K562 (cell line): ENCODE data around the gene LBH. TPM values are rescaled to one million over a fixed set of nuclear protein-coding genes. Genes with fewer than 3 reads are reported as not detected.

Experiments used
- ATAC-seq: fragments of 200-7000 bp; cut with Tn5 transposase; 3 replicates; pipeline ENCODE4 v1.9.1; 2020; ENCODE audit warnings: moderate library complexity
- BruUV-seq: library from RNA; stranded (reverse); fragments of 400-500 nt; replicated peaks from 2 replicates; lab custom pipeline; 2021; lab: Mats Ljungman, UMichigan
- CTCF ChIA-PET: fragments of 300-600 bp; formaldehyde crosslinking; extraction: SDS; loops from one replicate; lab custom pipeline; 2021; ENCODE audit warnings: low intra/inter-chr PET ratio; lab: Yijun Ruan, JAX
- POLR2A ChIA-PET: fragments of 300-600, 350-650 bp; sonication (Branson Sonifier 250); formaldehyde crosslinking; extraction: SDS; loops from one replicate; lab custom pipeline; 2021; ENCODE audit warnings: antibody characterized with exemption, inconsistent platforms; lab: Yijun Ruan, JAX
- DNase-seq, 4 experiments: peaks; one replicate each; pipeline versions ENCODE4 v3.0.0 to v3.0.0-alpha.2; 2011 to 2018; ENCODE audit warnings: low spot score in 3 of 4, mixed read lengths in 3 of 4; ENCODE audit errors: extremely low read depth in 1 of 4
- FAIRE-seq: peaks from 2 replicates; lab custom pipeline; 2011; peaks lifted over from hg19 to GRCh38; lab: Jason Lieb, UNC
- H2AFZ ChIP-seq: 2 replicates; pipeline ENCODE4 v1.6.0; 2011; ENCODE audit warnings: low read depth, low read length, control low read depth, inconsistent platforms
- H3K27ac ChIP-seq: fragments of 200-600 bp; 3 replicates; pipeline ENCODE4 v1.8.0; 2011; ENCODE audit warnings: low read depth, mild to moderate bottlenecking, control low read depth, inconsistent platforms, low read length, moderate library complexity, mixed read lengths; ENCODE audit errors: extremely low read depth
- H3K27me3 ChIP-seq, 2 experiments: fragments of 300-600 bp in 1 of 2; 2 replicates in 1 of 2; 3 replicates in 1 of 2; pipeline versions ENCODE4 v1.6.0 to v1.8.0; 2011; ENCODE audit warnings: inconsistent platforms in 2 of 2, low read length in 2 of 2, mild to moderate bottlenecking in 1 of 2, mixed read lengths in 1 of 2, moderate library complexity in 1 of 2; ENCODE audit not compliant: control insufficient read depth in 2 of 2, insufficient read depth in 2 of 2
- H3K36me3 ChIP-seq: fragments of 300-600 bp; 3 replicates; pipeline ENCODE4 v1.8.0; 2011; ENCODE audit warnings: mild to moderate bottlenecking, low read length, inconsistent platforms; ENCODE audit not compliant: control insufficient read depth, insufficient read depth
- H3K4me1 ChIP-seq, 2 experiments: fragments of 200-600 bp in 1 of 2; replicated peaks in 1 of 2; 2 replicates in 1 of 2; 3 replicates in 1 of 2; pipeline versions ENCODE4 v1.5.1 to v1.8.0; 2011; ENCODE audit warnings: inconsistent platforms in 2 of 2, low read length in 2 of 2, mild to moderate bottlenecking in 1 of 2, mixed read lengths in 1 of 2, moderate library complexity in 1 of 2; ENCODE audit not compliant: control insufficient read depth in 2 of 2, insufficient read depth in 2 of 2
- H3K4me2 ChIP-seq: 2 replicates; pipeline ENCODE4 v1.6.1; 2011; ENCODE audit warnings: low read length, control low read depth, inconsistent platforms, mixed read lengths; ENCODE audit not compliant: insufficient read depth
- H3K4me3 ChIP-seq: fragments of 200-600 bp; sonication (generic), shearing (Covaris generic); 2 replicates; pipeline ENCODE4 v1.5.1; 2016; ENCODE audit warnings: control low read depth, inconsistent platforms
- H3K79me2 ChIP-seq: fragments of 200-600 bp; 3 replicates; pipeline ENCODE4 v1.8.0; 2011; ENCODE audit warnings: low read length, inconsistent platforms; ENCODE audit not compliant: control insufficient read depth, insufficient read depth
- H3K9ac ChIP-seq, 2 experiments: 2 replicates each; pipeline versions ENCODE4 v1.6.0 to v1.6.1; 2011; ENCODE audit warnings: low read depth in 2 of 2, low read length in 2 of 2, control low read depth in 1 of 2, inconsistent platforms in 1 of 2, mild to moderate bottlenecking in 1 of 2, mixed read lengths in 1 of 2; ENCODE audit not compliant: insufficient read depth in 1 of 2
- H3K9me1 ChIP-seq: one replicate; pipeline ENCODE4 v1.6.0; 2011; ENCODE audit warnings: inconsistent platforms, mild to moderate bottlenecking, low read length, moderate library complexity; ENCODE audit not compliant: control insufficient read depth, insufficient read depth
- H3K9me3 ChIP-seq: replicated peaks from 2 replicates; pipeline ENCODE4 v1.5.1; 2011; ENCODE audit warnings: low read depth, low read length, inconsistent platforms; ENCODE audit not compliant: control insufficient read depth, insufficient read depth
- H4K20me1 ChIP-seq: replicated peaks from 2 replicates; pipeline ENCODE4 v1.6.1; 2011; ENCODE audit warnings: low read length, inconsistent platforms, mixed read lengths; ENCODE audit not compliant: control insufficient read depth, insufficient read depth
- BRD4 ChIP-seq: fragments of 200-600 bp; sonication (generic); IDR thresholded peaks from 2 replicates; pipeline ENCODE4 v1.6.1; 2017; ENCODE audit warnings: inconsistent platforms
- E2F8 ChIP-seq: fragments of 450-650 bp; IDR thresholded peaks from 2 replicates; pipeline ENCODE4 v1.7.1; 2018; ENCODE audit warnings: mild to moderate bottlenecking, low read depth; ENCODE audit not compliant: partially characterized antibody
- TFE3 ChIP-seq: fragments of 450-650 bp; formaldehyde crosslinking; IDR thresholded peaks from 2 replicates; pipeline ENCODE4 v1.4.0; 2020; ENCODE audit warnings: mild to moderate bottlenecking, mixed read lengths
- ZFPM2 ChIP-seq: fragments of 250-450 bp; sonication (Bioruptor Pico); IDR thresholded peaks from 2 replicates; pipeline ENCODE4 v1.5.1; 2022; ENCODE audit warnings: mild to moderate bottlenecking
- ZNF561 ChIP-seq: fragments of 450-650 bp; formaldehyde crosslinking; conservative IDR thresholded peaks from 2 replicates; pipeline ENCODE4 v1.4.0; 2020; ENCODE audit warnings: mild to moderate bottlenecking, moderate library complexity
- WGBS: fragments of 100-300 bp; shearing (Covaris generic); methylation state at CpG from one replicate; pipeline ENCODE4 v1.1.6; 2016; ENCODE audit warnings: low coverage, mixed read lengths; ENCODE audit not compliant: insufficient coverage; ENCODE audit errors: missing lambda C conversion rate; 5-methylcytosine and 5-hydroxymethylcytosine counted together
- in situ Hi-C: fragments of 300-500 bp; cut with MboI; formaldehyde crosslinking; loops from 4 replicates; pipeline ENCODE4 v1.15.0; 2018; ENCODE audit warnings: inconsistent platforms, mixed read lengths
- intact Hi-C: fragments of 100-400 bp; cut with micrococcal nuclease; formaldehyde crosslinking; loops from 2 replicates; pipeline ENCODE4 v1.14.2; 2022
- polyA plus RNA-seq, 8 experiments: library from polyadenylated mRNA; depleted of rRNA in 4 of 8; stranded (reverse) in 5 of 8; unstranded in 3 of 8; fragments of >200 nt; fragmentation: Nextera tagmentation in 2 of 8; fragmentation: Illumina TruSeq in 1 of 8; extraction: Ambion mirVana in 2 of 8; extraction: Trizol in 1 of 8; gene quantifications; 2 replicates each; pipeline versions ENCODE4 v1.2.1 to v1.2.3, GENCODE V29; 2011 to 2014; ENCODE audit warnings: inconsistent platforms in 1 of 8, missing spikeins in 1 of 8
- total RNA-seq, 7 experiments: library from RNA; depleted of rRNA in 6 of 7; stranded (reverse); fragments of >200 nt in 6 of 7; fragmentation: Illumina TruSeq in 2 of 7; extraction: Trizol in 2 of 7; gene quantifications; 2 replicates each; pipeline versions ENCODE4 v1.2.1 to v1.2.3, GENCODE V29; 2011 to 2021; ENCODE audit warnings: low replicate concordance in 1 of 7
- TF ChIP-seq, protein P1 (sequence below): fragments of 250-450 bp; sonication (Bioruptor Pico); IDR thresholded peaks from 2 replicates; pipeline ENCODE4 v1.8.0; 2021; ENCODE audit warnings: moderate library complexity, mild to moderate bottlenecking, inconsistent platforms
- TF ChIP-seq, protein P2 (sequence below), 2 experiments: fragments of 450-650 bp; formaldehyde crosslinking in 1 of 2; IDR thresholded peaks; 2 replicates each; pipeline versions ENCODE4 v1.4.0 to v1.6.1; 2014 to 2020; ENCODE audit warnings: mild to moderate bottlenecking in 2 of 2, borderline replicate concordance in 1 of 2, low read depth in 1 of 2

The LBH gene
- total and polyA plus RNA-seq, 9 of the 15 experiments (the other 6 are each of a cell fraction or from before 2014, with no cell fraction given), result 3.1 to 13.4 (median 7.4) TPM

DNA sequence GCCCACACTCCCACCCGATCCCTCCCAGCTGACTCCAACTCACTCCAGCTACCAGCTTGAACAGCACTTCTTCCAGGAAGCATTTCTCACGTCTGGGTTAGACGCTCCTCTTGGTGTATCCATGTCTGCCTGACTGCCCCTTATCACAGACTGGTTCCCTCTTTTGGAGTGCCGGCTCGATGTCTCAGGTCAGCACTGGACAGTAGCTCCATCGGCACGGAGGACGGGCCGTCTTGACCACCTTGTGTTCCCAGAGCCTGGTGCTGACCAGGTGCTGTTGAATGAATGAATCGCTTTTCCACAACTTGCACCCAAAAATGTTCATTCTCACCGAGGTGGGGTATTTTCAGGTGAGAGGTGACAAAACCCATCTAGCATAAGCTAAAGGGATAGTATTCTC lies 71.8 kb downstream of the LBH start:
- Histone ChIP-seq H3K9ac (no peak overlapping the region), H3K4me1 (peaks cover 0 to 6% of the 10 kb centered on the region in 2 experiments; a peak in 3 of 5 replicates), H3K36me3 (no peaks in the 10 kb centered on the region), H3K27me3 (no peaks in the 10 kb centered on the region; a peak in 1 of 5 replicates), H3K9me1 (peaks cover 2% of the 10 kb centered on the region), H3K4me3 (no peak overlapping the region), H3K4me2 (no peak overlapping the region), H4K20me1 (no peaks in the 10 kb centered on the region), H2AFZ (no peak overlapping the region), H3K9me3 (no peaks in the 10 kb centered on the region), H3K79me2 (no peaks in the 10 kb centered on the region), H3K27ac (no peak overlapping the region)
- WGBS, result 38% methylated on average over 11 of the region's 11 CpGs
- in situ Hi-C loops (no loop called here), intact Hi-C loops (no loop called here)
- ChIA-PET POLR2A (interaction anchor here (0.8 to 1.8 kb wide), 2 partner anchors 9 to 12 kb away, joined by 5 to 10 read pairs; no protein-coding TSS in a partner anchor), CTCF (no interaction called here)
- ATAC-seq (peak; percentile 25), FAIRE-seq (no peak), DNase-seq (no peak)
- no TSS peak for BruUV-seq
- TF ChIP-seq ZFPM2 (no peak), TFE3 (no peak), E2F8 (no peak), ZNF561 (CRISPR knock-in tag) (no peak), BRD4 (no peak)
- TF ChIP-seq, protein P1, sequence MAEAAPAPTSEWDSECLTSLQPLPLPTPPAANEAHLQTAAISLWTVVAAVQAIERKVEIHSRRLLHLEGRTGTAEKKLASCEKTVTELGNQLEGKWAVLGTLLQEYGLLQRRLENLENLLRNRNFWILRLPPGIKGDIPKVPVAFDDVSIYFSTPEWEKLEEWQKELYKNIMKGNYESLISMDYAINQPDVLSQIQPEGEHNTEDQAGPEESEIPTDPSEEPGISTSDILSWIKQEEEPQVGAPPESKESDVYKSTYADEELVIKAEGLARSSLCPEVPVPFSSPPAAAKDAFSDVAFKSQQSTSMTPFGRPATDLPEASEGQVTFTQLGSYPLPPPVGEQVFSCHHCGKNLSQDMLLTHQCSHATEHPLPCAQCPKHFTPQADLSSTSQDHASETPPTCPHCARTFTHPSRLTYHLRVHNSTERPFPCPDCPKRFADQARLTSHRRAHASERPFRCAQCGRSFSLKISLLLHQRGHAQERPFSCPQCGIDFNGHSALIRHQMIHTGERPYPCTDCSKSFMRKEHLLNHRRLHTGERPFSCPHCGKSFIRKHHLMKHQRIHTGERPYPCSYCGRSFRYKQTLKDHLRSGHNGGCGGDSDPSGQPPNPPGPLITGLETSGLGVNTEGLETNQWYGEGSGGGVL (CRISPR knock-in tag), result no peak
- TF ChIP-seq, protein P2, sequence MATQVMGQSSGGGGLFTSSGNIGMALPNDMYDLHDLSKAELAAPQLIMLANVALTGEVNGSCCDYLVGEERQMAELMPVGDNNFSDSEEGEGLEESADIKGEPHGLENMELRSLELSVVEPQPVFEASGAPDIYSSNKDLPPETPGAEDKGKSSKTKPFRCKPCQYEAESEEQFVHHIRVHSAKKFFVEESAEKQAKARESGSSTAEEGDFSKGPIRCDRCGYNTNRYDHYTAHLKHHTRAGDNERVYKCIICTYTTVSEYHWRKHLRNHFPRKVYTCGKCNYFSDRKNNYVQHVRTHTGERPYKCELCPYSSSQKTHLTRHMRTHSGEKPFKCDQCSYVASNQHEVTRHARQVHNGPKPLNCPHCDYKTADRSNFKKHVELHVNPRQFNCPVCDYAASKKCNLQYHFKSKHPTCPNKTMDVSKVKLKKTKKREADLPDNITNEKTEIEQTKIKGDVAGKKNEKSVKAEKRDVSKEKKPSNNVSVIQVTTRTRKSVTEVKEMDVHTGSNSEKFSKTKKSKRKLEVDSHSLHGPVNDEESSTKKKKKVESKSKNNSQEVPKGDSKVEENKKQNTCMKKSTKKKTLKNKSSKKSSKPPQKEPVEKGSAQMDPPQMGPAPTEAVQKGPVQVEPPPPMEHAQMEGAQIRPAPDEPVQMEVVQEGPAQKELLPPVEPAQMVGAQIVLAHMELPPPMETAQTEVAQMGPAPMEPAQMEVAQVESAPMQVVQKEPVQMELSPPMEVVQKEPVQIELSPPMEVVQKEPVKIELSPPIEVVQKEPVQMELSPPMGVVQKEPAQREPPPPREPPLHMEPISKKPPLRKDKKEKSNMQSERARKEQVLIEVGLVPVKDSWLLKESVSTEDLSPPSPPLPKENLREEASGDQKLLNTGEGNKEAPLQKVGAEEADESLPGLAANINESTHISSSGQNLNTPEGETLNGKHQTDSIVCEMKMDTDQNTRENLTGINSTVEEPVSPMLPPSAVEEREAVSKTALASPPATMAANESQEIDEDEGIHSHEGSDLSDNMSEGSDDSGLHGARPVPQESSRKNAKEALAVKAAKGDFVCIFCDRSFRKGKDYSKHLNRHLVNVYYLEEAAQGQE (IDR thresholded peaks at IDR 0.05; ENCODE audit: borderline replicate concordance), result peak; percentile 79
- TF ChIP-seq, protein P2 (CRISPR knock-in tag; IDR thresholded peaks at IDR 0.05; ENCODE audit: low read depth), result 0 out of 2 replicates have a peak, but pooled peaks have one; percentile 47
